ENCODE results near the gene TBC1D30.

TBC1D30 gene

DNA sequence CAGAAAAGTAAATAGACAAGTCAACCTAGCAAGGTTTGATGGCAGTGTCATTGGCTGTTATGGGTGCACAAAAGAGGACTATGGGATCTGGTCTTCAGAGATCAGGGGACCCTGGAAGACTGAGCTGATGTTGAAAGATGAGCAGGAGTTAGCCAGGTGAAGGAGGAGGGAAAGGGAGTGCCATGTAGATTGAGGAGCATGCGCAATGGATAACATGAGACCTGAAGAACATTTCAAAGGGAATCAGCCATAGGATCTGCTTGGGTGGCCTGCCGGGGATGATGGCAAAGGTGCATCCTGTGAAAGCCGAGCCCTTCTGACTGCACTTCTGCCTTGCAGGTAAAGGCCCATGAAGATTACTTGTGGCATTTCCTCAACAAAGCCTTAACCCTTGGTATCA is 90.8 kb downstream of the TBC1D30 start:
- no peak for DNase-seq

DNA sequence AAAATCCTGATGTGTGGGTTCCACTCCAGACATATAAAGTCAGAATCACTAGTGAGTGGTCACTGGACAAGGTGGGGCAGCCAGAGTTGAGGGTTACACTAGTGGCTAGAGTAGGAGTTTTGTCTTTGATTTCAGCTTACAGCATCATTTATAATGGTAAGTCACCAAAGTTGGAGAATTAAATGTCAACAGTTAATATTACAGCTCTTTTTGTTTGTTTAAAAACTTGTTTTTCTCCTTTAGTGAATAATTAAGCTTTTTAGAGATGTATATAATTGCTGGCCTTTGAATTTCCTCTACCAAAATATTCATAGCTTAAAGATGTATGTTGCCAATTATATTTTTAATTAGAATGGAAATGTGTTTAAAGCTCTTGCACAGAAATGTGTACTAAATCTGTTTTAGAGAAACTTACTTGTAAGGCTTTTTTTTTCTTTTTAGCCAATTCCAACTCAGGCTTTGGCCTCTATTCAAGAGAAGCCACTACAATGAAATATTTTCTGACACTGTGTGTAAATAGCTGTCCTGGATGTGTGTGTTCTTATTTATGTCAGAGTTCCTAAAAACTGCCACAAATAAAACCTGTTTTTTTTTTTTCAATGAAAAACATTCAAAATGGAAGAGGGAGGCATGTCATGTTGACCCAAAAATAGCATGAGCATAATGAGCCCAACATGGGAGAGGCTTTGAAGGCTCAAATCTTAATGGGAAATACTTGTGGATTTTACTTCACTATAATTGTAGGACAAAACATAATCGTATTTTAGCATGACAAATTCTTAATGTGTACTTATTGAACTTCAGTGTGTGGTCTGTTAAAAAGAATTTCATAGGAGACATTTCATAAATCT is 92.2 kb downstream of the TBC1D30 start:
- no peak for DNase-seq

DNA sequence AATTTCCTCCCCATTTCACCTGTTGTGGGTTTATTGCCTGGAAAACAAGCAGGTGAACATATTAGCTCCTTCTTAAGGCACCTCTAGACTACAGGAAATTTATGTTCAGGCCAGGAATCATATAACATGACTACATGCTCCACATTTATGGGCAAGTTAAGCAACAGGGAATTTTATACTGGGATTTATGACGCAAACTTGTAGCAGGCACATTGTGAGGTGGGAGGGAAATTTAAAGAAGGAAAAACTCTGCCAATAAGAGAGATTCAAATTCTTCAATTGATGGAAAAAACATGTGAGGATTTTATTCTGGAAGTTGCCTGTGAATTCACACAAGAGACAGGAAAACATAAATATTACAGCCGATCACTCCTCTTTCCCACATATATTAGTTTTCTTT is 93.9 kb downstream of the TBC1D30 start:
- DNase-seq, result no peak

DNA sequence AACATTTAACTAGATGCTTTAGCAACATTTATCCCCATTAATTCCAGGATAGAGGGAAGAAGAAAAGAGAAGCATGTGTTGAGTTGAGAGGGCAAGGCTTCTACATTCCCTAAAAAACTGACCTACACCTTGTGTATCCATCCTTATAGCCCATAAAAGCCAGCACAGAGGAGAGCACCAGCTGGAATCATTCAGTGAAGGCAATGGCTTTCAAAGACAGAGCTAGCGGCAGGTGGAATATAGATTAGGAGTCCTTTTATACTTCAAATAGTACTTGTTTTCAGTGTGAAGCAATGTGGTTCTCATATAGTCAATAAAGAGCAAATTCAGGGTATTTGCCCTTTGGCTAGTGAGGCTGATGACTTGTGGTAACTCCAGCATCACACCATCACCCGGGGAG is 94.4 kb downstream of the TBC1D30 start:
- DNase-seq, result no peak

DNA sequence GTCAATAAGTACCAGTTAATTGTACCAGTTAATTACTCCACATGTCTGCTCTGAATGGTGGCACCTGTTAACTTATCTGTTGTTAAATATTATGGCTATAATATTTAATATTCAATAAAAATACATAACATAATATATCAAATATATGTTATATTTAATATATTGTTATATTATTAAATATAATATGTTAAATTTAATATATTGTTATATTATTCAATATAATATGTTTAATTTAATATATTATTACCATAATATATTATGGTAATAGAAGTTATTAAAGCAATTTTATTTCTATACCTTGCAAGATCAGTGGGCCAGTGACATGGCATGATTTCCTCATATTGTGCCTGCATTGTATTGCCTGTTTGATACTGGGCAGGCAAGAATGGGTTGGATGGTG is 98.4 kb downstream of the TBC1D30 start:
- no peak for DNase-seq

DNA sequence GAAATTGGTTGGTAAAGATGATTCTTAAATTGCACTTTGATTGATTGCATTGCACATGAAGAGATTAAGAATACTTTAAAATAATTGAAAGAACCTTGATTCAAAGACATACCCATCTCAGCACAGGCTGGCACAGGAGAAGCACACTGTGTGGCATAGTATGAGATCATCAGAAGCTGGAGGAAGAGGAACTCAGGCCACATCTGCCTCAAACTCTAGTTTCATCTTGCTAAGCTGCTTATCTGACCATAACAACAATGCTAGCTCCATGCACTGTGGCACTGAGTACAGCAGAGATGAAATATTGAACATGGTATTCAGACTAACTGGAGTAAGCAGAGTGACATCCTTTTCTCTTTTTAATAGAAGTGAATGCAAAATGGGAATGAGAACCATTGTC is 99.1 kb downstream of the TBC1D30 start:
- DNase-seq, result no peak
